Adrenal gland (tissue), 12 donors: Measurements from ENCODE around the gene CCN6. TPM values are rescaled to one million over a fixed set of nuclear protein-coding genes. Genes with fewer than 3 reads are reported as not detected.

ENCODE experiments used
- DNase-seq, 7 donors: peaks; one replicate each; pipeline ENCODE4 v3.0.0-alpha.2; 2019 to 2020
- H3K27ac ChIP-seq, 5 donors: fragments of 200-600 bp; sonication (generic) in 4 of 5; 1 replicate in 3 of 5; 2 replicates in 2 of 5; pipeline versions ENCODE4 v1.5.1 to v1.8.0; 2016 to 2020; ENCODE audit warnings: mild to moderate bottlenecking in 1 of 5
- H3K27me3 ChIP-seq: fragments of 200-600 bp; 2 replicates; pipeline ENCODE4 v1.8.0; 2021
- H3K36me3 ChIP-seq, 2 donors: fragments of 200-600 bp; replicated peaks in 1 of 2; 1 replicate in 1 of 2; 2 replicates in 1 of 2; pipeline versions ENCODE4 v1.5.1 to v1.8.0; 2018 to 2022
- H3K4me1 ChIP-seq, 2 donors: fragments of 200-600 bp; replicated peaks in 1 of 2; 1 replicate in 1 of 2; 2 replicates in 1 of 2; pipeline versions ENCODE4 v1.5.1 to v1.8.0; 2018 to 2021
- H3K4me3 ChIP-seq, 4 donors: fragments of 200-600 bp; sonication (generic) in 3 of 4; one replicate each; pipeline ENCODE4 v1.5.1; 2016 to 2018
- H3K9me3 ChIP-seq, 3 donors: fragments of 200-600 bp; sonication (generic) in 1 of 3; replicated peaks in 1 of 3; 1 replicate in 2 of 3; 2 replicates in 1 of 3; pipeline versions ENCODE4 v1.5.1 to v1.8.0; 2016 to 2021
- CTCF ChIP-seq, 6 experiments: fragments of 450-650 bp in 4 of 6; fragments of 200-600 bp in 2 of 6; sonication (generic) in 1 of 6; IDR thresholded peaks; 1 replicate in 5 of 6; 2 replicates in 1 of 6; pipeline versions ENCODE4 v1.5.1 to v1.8.0; 2016 to 2021; ENCODE audit warnings: antibody characterized with exemption in 6 of 6, mild to moderate bottlenecking in 2 of 6, moderate library complexity in 1 of 6
- POLR2A ChIP-seq, 2 donors: fragments of 450-650 bp; IDR thresholded peaks; one replicate each; pipeline ENCODE4 v1.6.1; 2017; ENCODE audit warnings: antibody characterized with exemption in 2 of 2, mild to moderate bottlenecking in 2 of 2, moderate library complexity in 1 of 2
- WGBS, 4 donors: extraction: QIAGEN DNeasy Blood & Tissue Kit in 2 of 4; methylation state at CpG; one replicate each; pipeline versions ENCODE4 v1.1.5 to v1.1.7; 2013 to 2017; 5-methylcytosine and 5-hydroxymethylcytosine counted together
- intact Hi-C, 2 donors: fragments of 100-400 bp; cut with DNase I; formaldehyde crosslinking; loops; one replicate each; pipeline versions ENCODE4 v1.14.1 to v1.15.0; 2022 to 2023
- polyA plus RNA-seq, 3 donors: library from polyadenylated mRNA; stranded (reverse); fragments of 200-250 nt in 2 of 3; fragments of 350-450 nt in 1 of 3; fragmentation: Illumina TruSeq in 1 of 3; extraction: RNeasy Lipid Tissue Mini Kit (QIAGEN cat#74804) in 1 of 3; gene quantifications; one replicate each; pipeline ENCODE4 v1.2.3, GENCODE V29; 2013 to 2014
- total RNA-seq, 9 donors: library from RNA; depleted of rRNA in 4 of 9; stranded (reverse); fragments of >200 nt in 4 of 9; fragments of 120-200 nt in 1 of 9; fragmentation: NEBNext Ultra II Directional in 1 of 9; extraction: Animal tissue kit (Norgen Biotek cat#: 25700) in 1 of 9; gene quantifications; one replicate each; pipeline versions ENCODE4 v1.1.0 to v1.2.4, GENCODE V29; 2013 to 2023
- donor health status: healthy with polysubstance abuse.
- donor health status: Bipolar disorder and iron deficiency.
- donor health status: DM: yes; HTN: yes; CAD: no.
- donor health status: DM: no; HTN: no; CAD: no.
- donor health status: DM: no; HTN: no; CAD: no.
- donor health status: DM: yes; HTN: yes; CAD: no.

Gene CCN6
- total and polyA plus RNA-seq, 12 donors, result not detected

- TF ChIP-seq POLR2A (IDR thresholded peaks at IDR 0.05) (no peak), CTCF (IDR thresholded peaks at IDR 0.05) (no peak)
- Histone ChIP-seq H3K9me3 (no peaks in the 10 kb centered on the region), H3K27ac (peak overlapping the region in 2 of 5 donors; percentile 28 to 77), H3K36me3 (no peaks in the 10 kb centered on the region), H3K4me3 (no peak overlapping the region), H3K27me3 (no peaks in the 10 kb centered on the region), H3K4me1 (peaks cover 0 to 15% of the 10 kb centered on the region in 2 donors)
- intact Hi-C loops, result no loop called here
- peak; percentile 24 to 86 (median 71) for DNase-seq
- WGBS, 4 donors, result 29 to 49% (median 44%) methylated on average over 6 to 8 of the region's 8 CpGs
Measured at GRCh38 chr6:112037783-112038216, 16.1 kb upstream of the CCN6 start.

GRCh38 chr6:112038268-112038667 is 15.6 kb upstream of the CCN6 start:
- Histone ChIP-seq H3K27me3 (no peaks in the 10 kb centered on the region), H3K4me1 (peaks cover 0 to 15% of the 10 kb centered on the region in 2 donors), H3K36me3 (no peaks in the 10 kb centered on the region), H3K27ac (peak overlapping the region in 2 of 5 donors; percentile 28 to 77), H3K4me3 (no peak overlapping the region), H3K9me3 (no peaks in the 10 kb centered on the region)
- no peak for DNase-seq
- TF ChIP-seq CTCF (IDR thresholded peaks at IDR 0.05), result no peak
- intact Hi-C loops, result no loop called here
- 77 to 83% (median 79%) methylated on average over 5 of the region's 5 CpGs for WGBS, 4 donors

GRCh38 chr6:112038756-112039430 is 15.0 kb upstream of the CCN6 start:
- no peak overlapping the region for H3K27ac ChIP-seq
- intact Hi-C loops, result no loop called here
- H3K9me3 ChIP-seq, result no peaks in the 10 kb centered on the region
- TF ChIP-seq POLR2A (IDR thresholded peaks at IDR 0.05), result no peak
- no peak for TF ChIP-seq CTCF (IDR thresholded peaks at IDR 0.05)
- H3K4me1 ChIP-seq, result peaks cover 0 to 15% of the 10 kb centered on the region in 2 donors
- DNase-seq, result no peak
- 78 to 87% (median 81%) methylated on average over 15 of the region's 15 CpGs for WGBS, 4 donors
- H3K36me3 ChIP-seq, result no peaks in the 10 kb centered on the region
- H3K4me3 ChIP-seq, result no peak overlapping the region
- H3K27me3 ChIP-seq, result no peaks in the 10 kb centered on the region

- H3K27me3 ChIP-seq, result no peaks in the 10 kb centered on the region
- peaks cover 0 to 20% of the 10 kb centered on the region in 2 donors for H3K4me1 ChIP-seq
- no peak overlapping the region for H3K27ac ChIP-seq
- TF ChIP-seq CTCF (IDR thresholded peaks at IDR 0.05) (no peak), POLR2A (IDR thresholded peaks at IDR 0.05) (no peak)
- DNase-seq, result no peak
- no peak overlapping the region for H3K4me3 ChIP-seq
- 38 to 86% (median 73%) methylated on average over 2 of the region's 2 CpGs for WGBS, 4 donors
- no peaks in the 10 kb centered on the region for H3K36me3 ChIP-seq
- no peaks in the 10 kb centered on the region for H3K9me3 ChIP-seq
- intact Hi-C loops, result no loop called here
Measured at GRCh38 chr6:112039431-112039770, 14.5 kb upstream of the CCN6 start.
